GM18873 (cell line): Measurements from ENCODE around the gene FN1.

ENCODE experiments used
- ATAC-seq: cut with Tn5 transposase; IDR thresholded peaks from one replicate; pipeline ENCODE4 v1.9.1; 2021; ENCODE audit warnings: mild to moderate bottlenecking, moderate library complexity, moderate number of reproducible peaks; ENCODE audit not compliant: unreplicated experiment, low FRiP score

FN1 gene

GRCh38 chr2:215357660-215358059 is 78.2 kb downstream of the FN1 start:
- ATAC-seq, result no peak

GRCh38 chr2:215356948-215357461 is 78.9 kb downstream of the FN1 start:
- no peak for ATAC-seq

- ATAC-seq, result no peak
These were observed 79.4 kb downstream of the FN1 start for GRCh38 chr2:215356334-215356947.

- ATAC-seq, result no peak
These were observed 80.1 kb downstream of the FN1 start for GRCh38 chr2:215355801-215356200.

GRCh38 chr2:215354771-215355695 is 80.8 kb downstream of the FN1 start:
- no peak for ATAC-seq

GRCh38 chr2:215352602-215353001 is 83.3 kb downstream of the FN1 start:
- no peak for ATAC-seq

GRCh38 chr2:215347878-215348277 is 88.0 kb downstream of the FN1 start:
- no peak for ATAC-seq

- no peak for ATAC-seq
These were observed 96.8 kb downstream of the FN1 start for GRCh38 chr2:215338883-215339679.

GRCh38 chr2:215332872-215333595 is 102.8 kb downstream of the FN1 start:
- peak; percentile 66 for ATAC-seq

GRCh38 chr2:215328066-215328465 is 107.8 kb downstream of the FN1 start:
- no peak for ATAC-seq

GRCh38 chr2:215324811-215325210 is 111.1 kb downstream of the FN1 start:
- ATAC-seq, result no peak

- no peak for ATAC-seq
These were observed 115.2 kb downstream of the FN1 start for GRCh38 chr2:215320679-215321078.

- no peak for ATAC-seq
These were observed 115.8 kb downstream of the FN1 start for GRCh38 chr2:215320102-215320501.

- no peak for ATAC-seq
These were observed 116.4 kb downstream of the FN1 start for GRCh38 chr2:215319500-215319899.

GRCh38 chr2:215316336-215316735 is 119.5 kb downstream of the FN1 start:
- no peak for ATAC-seq

- ATAC-seq, result no peak
These were observed 120.6 kb downstream of the FN1 start for GRCh38 chr2:215315301-215315700.

GRCh38 chr2:215314896-215315295 is 121.0 kb downstream of the FN1 start:
- no peak for ATAC-seq

- ATAC-seq, result no peak
These were observed 122.6 kb downstream of the FN1 start for GRCh38 chr2:215313255-215313613.

- ATAC-seq, result peak; percentile 99
These were observed 124.1 kb downstream of the FN1 start, which contains the start of gene ATIC for GRCh38 chr2:215311625-215312396. Gene ATIC, plus strand, starts transcription at chr2:215312059. Its CDS starts 84 bp downstream, at chr2:215312143.
